HepG2 (cell line): ENCODE results near the gene NPR3. TPM values are rescaled to one million over a fixed set of nuclear protein-coding genes. Genes with fewer than 3 reads are reported as not detected.

ENCODE experiments used
- ATAC-seq: fragments of 200-7000 bp; cut with Tn5 transposase; 3 replicates; pipeline ENCODE4 v1.9.1; 2020; ENCODE audit warnings: mild to moderate bottlenecking, moderate library complexity
- BruUV-seq: library from RNA; stranded (reverse); fragments of 400-500 nt; replicated peaks from 2 replicates; lab custom pipeline; 2021; lab: Mats Ljungman, UMichigan
- CTCF ChIA-PET: fragments of 300-600 bp; formaldehyde crosslinking; extraction: SDS; loops from one replicate; lab custom pipeline; 2021; ENCODE audit warnings: low total read pairs, inconsistent platforms, low intra/inter-chr PET ratio; lab: Yijun Ruan, JAX
- POLR2A ChIA-PET: fragments of 350-600 bp; sonication (Branson Sonifier 250); formaldehyde crosslinking; loops from one replicate; lab custom pipeline; 2020; ENCODE audit warnings: antibody characterized with exemption, inconsistent platforms; lab: Yijun Ruan, JAX
- DNase-seq: peaks from one replicate; pipeline ENCODE4 v3.0.0-alpha.2; 2015; ENCODE audit warnings: low spot score
- FAIRE-seq: peaks from 3 replicates; lab custom pipeline; 2011; peaks lifted over from hg19 to GRCh38; lab: Jason Lieb, UNC
- H2AFZ ChIP-seq: one replicate; pipeline ENCODE4 v1.6.1; 2011; ENCODE audit warnings: low read length, inconsistent platforms
- H3K27ac ChIP-seq: fragments of 300-600 bp; 3 replicates; pipeline ENCODE4 v1.8.0; 2011; ENCODE audit warnings: mixed run types, mild to moderate bottlenecking, mixed read lengths, low read length, inconsistent platforms; ENCODE audit not compliant: insufficient read depth; ENCODE audit errors: extremely low read length
- H3K27me3 ChIP-seq, 2 experiments: fragments of 200-600 bp in 1 of 2; 2 replicates in 1 of 2; 3 replicates in 1 of 2; pipeline versions ENCODE4 v1.6.0 to v1.8.0; 2011; ENCODE audit warnings: low read length in 2 of 2, mild to moderate bottlenecking in 2 of 2, moderate library complexity in 2 of 2, inconsistent platforms in 1 of 2; ENCODE audit not compliant: insufficient read depth in 2 of 2, control insufficient read depth in 1 of 2
- H3K36me3 ChIP-seq, 2 experiments: fragments of 200-600 bp in 1 of 2; replicated peaks in 1 of 2; 2 replicates in 1 of 2; 3 replicates in 1 of 2; pipeline versions ENCODE4 v1.5.1 to v1.8.0; 2011; ENCODE audit warnings: low read length in 2 of 2, inconsistent platforms in 1 of 2; ENCODE audit not compliant: insufficient read depth in 2 of 2, control insufficient read depth in 1 of 2
- H3K4me1 ChIP-seq: 2 replicates; pipeline ENCODE4 v1.5.1; 2012; ENCODE audit warnings: low read length, inconsistent platforms; ENCODE audit not compliant: insufficient read depth
- H3K4me2 ChIP-seq: 2 replicates; pipeline ENCODE4 v1.6.0; 2011; ENCODE audit warnings: low read depth, low read length, inconsistent platforms
- H3K4me3 ChIP-seq, 3 experiments: fragments of 200-600 bp in 1 of 3; sonication (generic), shearing (Covaris generic) in 1 of 3; replicated peaks in 1 of 3; 2 replicates each; pipeline ENCODE4 v1.5.1; 2011 to 2016; ENCODE audit warnings: low read length in 3 of 3, inconsistent platforms in 2 of 3, low read depth in 2 of 3, mild to moderate bottlenecking in 2 of 3, control low read depth in 1 of 3, mixed read lengths in 1 of 3; ENCODE audit not compliant: insufficient read depth in 1 of 3
- H3K79me2 ChIP-seq: one replicate; pipeline ENCODE4 v1.6.1; 2011; ENCODE audit warnings: low read length, inconsistent platforms; ENCODE audit not compliant: insufficient read depth
- H3K9ac ChIP-seq: 2 replicates; pipeline ENCODE4 v1.6.0; 2011; ENCODE audit warnings: mild to moderate bottlenecking, low read depth, low read length, inconsistent platforms; ENCODE audit not compliant: insufficient read depth
- H3K9me3 ChIP-seq: 2 replicates; pipeline ENCODE4 v1.5.1; 2012; ENCODE audit warnings: mild to moderate bottlenecking, low read length
- H4K20me1 ChIP-seq: 2 replicates; pipeline ENCODE4 v1.6.0; 2011; ENCODE audit warnings: inconsistent platforms, mild to moderate bottlenecking, low read length, moderate library complexity; ENCODE audit not compliant: insufficient read depth
- CREM ChIP-seq, 2 experiments: sonication (generic) in 1 of 2; formaldehyde crosslinking in 1 of 2; IDR thresholded peaks; 2 replicates each; pipeline versions ENCODE4 v1.4.0 to v1.6.1; 2016 to 2020; ENCODE audit warnings: antibody characterized with exemption in 1 of 2, mild to moderate bottlenecking in 1 of 2, missing genetic modification reagents in 1 of 2
- GATAD2A ChIP-seq: IDR thresholded peaks from 2 replicates; pipeline ENCODE4 v1.6.1; 2016
- REXO4 ChIP-seq: sonication (generic); formaldehyde crosslinking; IDR thresholded peaks from 2 replicates; pipeline ENCODE4 v1.8.0; 2022; ENCODE audit warnings: missing genetic modification reagents, mild to moderate bottlenecking, borderline replicate concordance
- TP53 ChIP-seq: sonication (generic); formaldehyde crosslinking; conservative IDR thresholded peaks from 2 replicates; pipeline ENCODE4 v1.4.0; 2020; ENCODE audit warnings: missing genetic modification reagents
- XRCC5 ChIP-seq: fragments of 200-400 bp; formaldehyde crosslinking; optimal IDR thresholded peaks from 2 replicates; pipeline ENCODE3; 2017; ENCODE audit warnings: mild to moderate bottlenecking, low read length
- ZBTB46 ChIP-seq: sonication (generic); formaldehyde crosslinking; IDR thresholded peaks from 2 replicates; pipeline ENCODE4 v1.4.0; 2020; ENCODE audit warnings: mild to moderate bottlenecking, missing genetic modification reagents, borderline replicate concordance
- ZNF17 ChIP-seq: sonication (generic); formaldehyde crosslinking; IDR thresholded peaks from 2 replicates; pipeline ENCODE4 v1.5.0; 2020; ENCODE audit warnings: mild to moderate bottlenecking, missing genetic modification reagents
- ZNF260 ChIP-seq: sonication (generic); formaldehyde crosslinking; IDR thresholded peaks from 2 replicates; pipeline ENCODE4 v1.4.0; 2020; ENCODE audit warnings: missing genetic modification reagents, low read depth, mild to moderate bottlenecking, borderline replicate concordance
- ZNF326 ChIP-seq: sonication (generic); formaldehyde crosslinking; IDR thresholded peaks from 2 replicates; pipeline ENCODE4 v1.4.0; 2020; ENCODE audit warnings: missing genetic modification reagents, borderline replicate concordance
- ZNF343 ChIP-seq: sonication (generic); formaldehyde crosslinking; IDR thresholded peaks from 2 replicates; pipeline ENCODE4 v1.4.0; 2020; ENCODE audit warnings: mild to moderate bottlenecking, missing genetic modification reagents
- ZNF501 ChIP-seq: sonication (generic); formaldehyde crosslinking; IDR thresholded peaks from 2 replicates; pipeline ENCODE4 v1.5.1; 2020; ENCODE audit warnings: mild to moderate bottlenecking, moderate library complexity, missing genetic modification reagents
- WGBS: methylation state at CpG from one replicate; pipeline ENCODE4 v1.1.6; 2017; ENCODE audit warnings: low lambda C conversion rate; 5-methylcytosine and 5-hydroxymethylcytosine counted together
- in situ Hi-C: cut with HindIII; loops from 2 replicates; pipeline ENCODE4 v1.10.0; 2017; ENCODE audit warnings: low pct_unique_long_range_greater_than_20kb; ENCODE audit not compliant: extremely low pct_ligation_motif_present
- intact Hi-C: fragments of 100-400 bp; cut with micrococcal nuclease; formaldehyde crosslinking; loops from one replicate; pipeline ENCODE4 v1.10.0; 2022; ENCODE audit not compliant: unreplicated experiment
- polyA plus RNA-seq, 8 experiments: library from polyadenylated mRNA; depleted of rRNA in 3 of 8; stranded (reverse) in 7 of 8; unstranded in 1 of 8; fragments of >200 nt; fragmentation: Illumina TruSeq in 4 of 8; extraction: Trizol in 4 of 8; gene quantifications; 2 replicates each; pipeline versions ENCODE4 v1.2.1 to v1.2.3, GENCODE V29; 2011 to 2016; ENCODE audit warnings: low read depth in 4 of 8, missing spikeins in 1 of 8, mixed read lengths in 1 of 8; ENCODE audit not compliant: insufficient read depth in 1 of 8
- total RNA-seq, 5 experiments: library from RNA; depleted of rRNA; stranded (reverse); fragments of >200 nt; fragmentation: Illumina TruSeq; extraction: Trizol; gene quantifications; 2 replicates each; pipeline ENCODE4 v1.2.3, GENCODE V29; 2016; ENCODE audit warnings: low read depth in 1 of 5

NPR3 gene
- total and polyA plus RNA-seq, 2 of the 13 experiments (the other 11 are each of a cell fraction or from before 2014, with no cell fraction given): 0.01 TPM; not detected in 1

DNA sequence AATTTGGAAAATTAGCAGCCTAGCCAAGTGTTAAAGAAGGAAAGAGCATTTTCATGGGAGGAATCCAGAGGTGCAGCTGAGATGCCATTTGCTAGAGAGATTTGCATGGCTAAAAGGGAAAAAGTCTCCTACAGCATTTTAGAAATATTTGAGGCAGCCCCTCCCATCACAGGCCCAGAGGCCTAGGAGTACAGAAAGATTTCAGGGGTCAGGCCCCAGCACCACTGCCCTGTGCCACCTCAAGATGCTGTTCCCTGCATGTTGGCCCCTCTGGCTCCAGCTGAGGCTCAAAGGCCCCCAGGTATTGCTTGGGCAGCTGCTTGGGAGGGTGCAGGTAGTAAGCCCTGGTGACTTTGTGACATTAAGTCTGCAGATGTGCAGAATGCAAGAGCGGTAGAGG, 26.9 kb upstream of the NPR3 start:
- Histone ChIP-seq H3K4me2 (no peak overlapping the region), H4K20me1 (no peaks in the 10 kb centered on the region), H3K27ac (no peak overlapping the region), H2AFZ (no peak overlapping the region), H3K79me2 (no peaks in the 10 kb centered on the region), H3K36me3 (no peaks in the 10 kb centered on the region), H3K4me1 (no peaks in the 10 kb centered on the region), H3K9me3 (peaks cover 10% of the 10 kb centered on the region; the same call in 1 of the 2 replicates), H3K4me3 (no peak overlapping the region), H3K9ac (no peak overlapping the region), H3K27me3 (no peaks in the 10 kb centered on the region; a peak in 1 of 5 replicates)
- no TSS peak for BruUV-seq
- ChIA-PET POLR2A (no interaction called here), CTCF (no interaction called here)
- TF ChIP-seq ZNF501 (CRISPR knock-in tag) (no peak), ZNF260 (CRISPR knock-in tag) (no peak), ZNF326 (CRISPR knock-in tag) (no peak), ZNF17 (no peak), CREM (IDR thresholded peaks at IDR 0.05) (no peak), CREM (CRISPR knock-in tag; IDR thresholded peaks at IDR 0.05) (no peak), ZNF343 (CRISPR knock-in tag) (no peak), ZBTB46 (CRISPR knock-in tag) (no peak), TP53 (CRISPR knock-in tag) (no peak), GATAD2A (CRISPR knock-in tag) (no peak), REXO4 (CRISPR knock-in tag) (no peak), XRCC5 (no peak)
- no peak for FAIRE-seq
- 50% methylated on average over 1 of the region's 1 CpG for WGBS
- no peak for DNase-seq
- in situ Hi-C loops (no loop called here), intact Hi-C loops (no loop called here)
- ATAC-seq: no peak
